ENCODE measurements around the gene ZNF618. TPM values are rescaled to one million over a fixed set of nuclear protein-coding genes. Genes with fewer than 3 reads are reported as not detected.

Gene ZNF618
- total and polyA plus RNA-seq, 9 donors, result 8.2 to 28.9 (median 18.3) TPM

- Histone ChIP-seq H3K9me3 (no peaks in the 10 kb centered on the region), H3K27me3 (no peaks in the 10 kb centered on the region), H3K36me3 (no peaks in the 10 kb centered on the region), H3K4me3 (no peak overlapping the region), H3K27ac (no peak overlapping the region), H3K4me1 (ENCODE audit: insufficient read depth) (peaks cover 6% of the 10 kb centered on the region)
- DNase-seq, result peak in 4 of 5 donors; percentile 4 to 19 (median 8)
- intact Hi-C loops (cut with DNase I), result no loop called here
- 90 to 92% (median 91%) methylated on average over 8 of the region's 8 CpGs for WGBS, 3 donors
- TF ChIP-seq EP300 (IDR thresholded peaks at IDR 0.05) (no peak), POLR2A (IDR thresholded peaks at IDR 0.05) (no peak)
These were observed 124.7 kb downstream of the ZNF618 start for GRCh38 chr9:114000671-114001409.

- Histone ChIP-seq H3K27me3 (no peaks in the 10 kb centered on the region), H3K27ac (no peak overlapping the region), H3K36me3 (no peaks in the 10 kb centered on the region), H3K9me3 (no peaks in the 10 kb centered on the region), H3K4me1 (ENCODE audit: insufficient read depth) (peaks cover 6% of the 10 kb centered on the region), H3K4me3 (no peak overlapping the region)
- TF ChIP-seq POLR2A (IDR thresholded peaks at IDR 0.05) (no peak), CTCF (IDR thresholded peaks at IDR 0.05) (no peak), EP300 (IDR thresholded peaks at IDR 0.05) (no peak)
- 63 to 64% (median 63%) methylated on average over 3 of the region's 3 CpGs for WGBS, 3 donors
- intact Hi-C loops (cut with DNase I), result no loop called here
- no peak for DNase-seq
These were observed 125.2 kb downstream of the ZNF618 start for GRCh38 chr9:114001410-114001685.

GRCh38 chr9:114001794-114002261 lies 125.7 kb downstream of the ZNF618 start:
- peaks cover 6% of the 10 kb centered on the region for H3K4me1 ChIP-seq (ENCODE audit: insufficient read depth)
- H3K4me3 ChIP-seq, result no peak overlapping the region
- no peaks in the 10 kb centered on the region for H3K27me3 ChIP-seq
- TF ChIP-seq EP300 (IDR thresholded peaks at IDR 0.05) (no peak), POLR2A (IDR thresholded peaks at IDR 0.05) (no peak)
- H3K9me3 ChIP-seq, result no peaks in the 10 kb centered on the region
- no peaks in the 10 kb centered on the region for H3K36me3 ChIP-seq
- H3K27ac ChIP-seq, result no peak overlapping the region
- 82 to 89% (median 84%) methylated on average over 12 of the region's 12 CpGs for WGBS, 3 donors
- intact Hi-C loops (cut with DNase I), result no loop called here
- DNase-seq, result peak in 3 of 5 donors; percentile 3 to 28 (median 8)

- Histone ChIP-seq H3K9me3 (no peaks in the 10 kb centered on the region), H3K4me3 (no peak overlapping the region), H3K36me3 (no peaks in the 10 kb centered on the region), H3K4me1 (ENCODE audit: insufficient read depth) (peaks cover 6% of the 10 kb centered on the region), H3K27me3 (no peaks in the 10 kb centered on the region), H3K27ac (no peak overlapping the region)
- peak in 2 of 5 donors; percentile 1 to 3 for DNase-seq
- 87 to 93% (median 89%) methylated on average over 14 of the region's 14 CpGs for WGBS, 3 donors
- intact Hi-C loops (cut with DNase I), result no loop called here
- no peak for TF ChIP-seq CTCF (IDR thresholded peaks at IDR 0.05)
- TF ChIP-seq EP300 (IDR thresholded peaks at IDR 0.05), result no peak
- TF ChIP-seq POLR2A (IDR thresholded peaks at IDR 0.05), result no peak
These were observed 126.3 kb downstream of the ZNF618 start for GRCh38 chr9:114002271-114002985.

- 94 to 96% (median 96%) methylated on average over 5 of the region's 5 CpGs for WGBS, 3 donors
- H3K4me3 ChIP-seq, result no peak overlapping the region
- DNase-seq, result peak in 3 of 5 donors; percentile 1 to 22 (median 4)
- no peak overlapping the region for H3K27ac ChIP-seq
- TF ChIP-seq CTCF (IDR thresholded peaks at IDR 0.05), result no peak
- TF ChIP-seq EP300 (IDR thresholded peaks at IDR 0.05), result no peak
- no peak for TF ChIP-seq POLR2A (IDR thresholded peaks at IDR 0.05)
- intact Hi-C loops (cut with DNase I), result no loop called here
- no peaks in the 10 kb centered on the region for H3K36me3 ChIP-seq
- H3K9me3 ChIP-seq, result no peaks in the 10 kb centered on the region
- no peaks in the 10 kb centered on the region for H3K27me3 ChIP-seq
- peaks cover 6% of the 10 kb centered on the region for H3K4me1 ChIP-seq (ENCODE audit: insufficient read depth)
These were observed 126.9 kb downstream of the ZNF618 start for GRCh38 chr9:114002986-114003350.

All from ovary (tissue), 9 donors.